Measurements from ENCODE around the gene CENPX. TPM values are rescaled to one million over a fixed set of nuclear protein-coding genes. Genes with fewer than 3 reads are reported as not detected.

Gene CENPX
- total and polyA plus RNA-seq, 2 of the 13 experiments (the other 11 are each of a cell fraction or from before 2014, with no cell fraction given): 92.7 to 170 TPM

DNA sequence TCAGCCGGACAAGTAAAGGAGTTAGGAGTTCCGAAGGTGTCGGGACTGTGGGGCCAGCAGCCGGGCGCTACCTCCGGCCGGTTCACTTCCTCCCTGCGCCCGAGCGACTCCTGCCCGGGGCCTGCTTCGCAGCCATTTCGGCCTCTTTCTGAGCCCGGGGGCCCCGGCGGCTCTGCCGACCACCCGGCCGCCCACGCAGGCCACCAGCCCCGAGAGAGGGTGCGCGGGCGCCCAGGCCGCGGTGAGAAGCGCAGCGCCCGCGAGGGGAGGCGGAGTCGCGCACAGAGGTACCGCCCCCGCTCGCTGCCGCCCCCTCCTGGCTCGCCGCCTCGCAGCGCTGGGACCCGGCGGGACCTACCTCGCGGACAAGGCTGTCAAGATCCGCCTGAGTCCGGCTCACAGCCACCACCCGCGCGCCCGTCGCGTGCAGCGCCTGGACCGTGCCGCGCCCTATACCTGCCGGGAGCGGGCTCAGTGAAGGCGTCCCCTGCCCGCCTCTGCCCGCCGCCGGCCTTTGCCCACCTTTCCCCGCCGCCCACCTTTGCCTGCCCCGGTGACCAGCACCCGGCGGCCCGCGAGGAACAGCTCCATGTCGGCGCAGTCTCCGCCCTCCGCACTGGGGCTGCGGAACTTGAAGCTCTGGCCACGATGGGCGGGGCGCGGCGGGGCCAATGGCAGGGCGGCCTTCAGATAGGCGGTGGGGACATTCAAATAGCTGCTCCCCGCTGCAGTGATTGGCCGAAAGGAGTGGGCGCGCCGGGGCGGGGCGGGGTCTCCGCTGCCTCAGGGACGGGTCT lies 14.6 kb upstream of the CENPX start, which contains the start of gene DCXR (continued):
- TF ChIP-seq, protein P1, sequence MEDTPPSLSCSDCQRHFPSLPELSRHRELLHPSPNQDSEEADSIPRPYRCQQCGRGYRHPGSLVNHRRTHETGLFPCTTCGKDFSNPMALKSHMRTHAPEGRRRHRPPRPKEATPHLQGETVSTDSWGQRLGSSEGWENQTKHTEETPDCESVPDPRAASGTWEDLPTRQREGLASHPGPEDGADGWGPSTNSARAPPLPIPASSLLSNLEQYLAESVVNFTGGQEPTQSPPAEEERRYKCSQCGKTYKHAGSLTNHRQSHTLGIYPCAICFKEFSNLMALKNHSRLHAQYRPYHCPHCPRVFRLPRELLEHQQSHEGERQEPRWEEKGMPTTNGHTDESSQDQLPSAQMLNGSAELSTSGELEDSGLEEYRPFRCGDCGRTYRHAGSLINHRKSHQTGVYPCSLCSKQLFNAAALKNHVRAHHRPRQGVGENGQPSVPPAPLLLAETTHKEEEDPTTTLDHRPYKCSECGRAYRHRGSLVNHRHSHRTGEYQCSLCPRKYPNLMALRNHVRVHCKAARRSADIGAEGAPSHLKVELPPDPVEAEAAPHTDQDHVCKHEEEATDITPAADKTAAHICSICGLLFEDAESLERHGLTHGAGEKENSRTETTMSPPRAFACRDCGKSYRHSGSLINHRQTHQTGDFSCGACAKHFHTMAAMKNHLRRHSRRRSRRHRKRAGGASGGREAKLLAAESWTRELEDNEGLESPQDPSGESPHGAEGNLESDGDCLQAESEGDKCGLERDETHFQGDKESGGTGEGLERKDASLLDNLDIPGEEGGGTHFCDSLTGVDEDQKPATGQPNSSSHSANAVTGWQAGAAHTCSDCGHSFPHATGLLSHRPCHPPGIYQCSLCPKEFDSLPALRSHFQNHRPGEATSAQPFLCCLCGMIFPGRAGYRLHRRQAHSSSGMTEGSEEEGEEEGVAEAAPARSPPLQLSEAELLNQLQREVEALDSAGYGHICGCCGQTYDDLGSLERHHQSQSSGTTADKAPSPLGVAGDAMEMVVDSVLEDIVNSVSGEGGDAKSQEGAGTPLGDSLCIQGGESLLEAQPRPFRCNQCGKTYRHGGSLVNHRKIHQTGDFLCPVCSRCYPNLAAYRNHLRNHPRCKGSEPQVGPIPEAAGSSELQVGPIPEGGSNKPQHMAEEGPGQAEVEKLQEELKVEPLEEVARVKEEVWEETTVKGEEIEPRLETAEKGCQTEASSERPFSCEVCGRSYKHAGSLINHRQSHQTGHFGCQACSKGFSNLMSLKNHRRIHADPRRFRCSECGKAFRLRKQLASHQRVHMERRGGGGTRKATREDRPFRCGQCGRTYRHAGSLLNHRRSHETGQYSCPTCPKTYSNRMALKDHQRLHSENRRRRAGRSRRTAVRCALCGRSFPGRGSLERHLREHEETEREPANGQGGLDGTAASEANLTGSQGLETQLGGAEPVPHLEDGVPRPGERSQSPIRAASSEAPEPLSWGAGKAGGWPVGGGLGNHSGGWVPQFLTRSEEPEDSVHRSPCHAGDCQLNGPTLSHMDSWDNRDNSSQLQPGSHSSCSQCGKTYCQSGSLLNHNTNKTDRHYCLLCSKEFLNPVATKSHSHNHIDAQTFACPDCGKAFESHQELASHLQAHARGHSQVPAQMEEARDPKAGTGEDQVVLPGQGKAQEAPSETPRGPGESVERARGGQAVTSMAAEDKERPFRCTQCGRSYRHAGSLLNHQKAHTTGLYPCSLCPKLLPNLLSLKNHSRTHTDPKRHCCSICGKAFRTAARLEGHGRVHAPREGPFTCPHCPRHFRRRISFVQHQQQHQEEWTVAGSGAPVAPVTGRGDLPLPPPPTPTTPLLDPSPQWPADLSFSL (CRISPR knock-in tag; IDR thresholded peaks at IDR 0.05): no peak
- TF ChIP-seq ZFP37 (CRISPR knock-in tag; IDR thresholded peaks at IDR 0.05; ENCODE audit: borderline replicate concordance) (no peak), ZNF761 (CRISPR knock-in tag; conservative IDR thresholded peaks at IDR 0.05) (peak; percentile 90; the same call in 1 of the 2 replicates), ZFP41 (CRISPR knock-in tag; IDR thresholded peaks at IDR 0.05; ENCODE audit: borderline replicate concordance) (no peak), FIP1L1 (IDR thresholded peaks at IDR 0.05; ENCODE audit: borderline replicate concordance, insufficient read depth, low read depth, low read length) (0 out of 2 replicates have a peak, but pooled peaks have one; percentile 25)
- TF ChIP-seq, protein P2, sequence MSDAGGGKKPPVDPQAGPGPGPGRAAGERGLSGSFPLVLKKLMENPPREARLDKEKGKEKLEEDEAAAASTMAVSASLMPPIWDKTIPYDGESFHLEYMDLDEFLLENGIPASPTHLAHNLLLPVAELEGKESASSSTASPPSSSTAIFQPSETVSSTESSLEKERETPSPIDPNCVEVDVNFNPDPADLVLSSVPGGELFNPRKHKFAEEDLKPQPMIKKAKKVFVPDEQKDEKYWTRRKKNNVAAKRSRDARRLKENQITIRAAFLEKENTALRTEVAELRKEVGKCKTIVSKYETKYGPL (CRISPR knock-in tag; IDR thresholded peaks at IDR 0.05): no peak
- TF ChIP-seq, protein P3, sequence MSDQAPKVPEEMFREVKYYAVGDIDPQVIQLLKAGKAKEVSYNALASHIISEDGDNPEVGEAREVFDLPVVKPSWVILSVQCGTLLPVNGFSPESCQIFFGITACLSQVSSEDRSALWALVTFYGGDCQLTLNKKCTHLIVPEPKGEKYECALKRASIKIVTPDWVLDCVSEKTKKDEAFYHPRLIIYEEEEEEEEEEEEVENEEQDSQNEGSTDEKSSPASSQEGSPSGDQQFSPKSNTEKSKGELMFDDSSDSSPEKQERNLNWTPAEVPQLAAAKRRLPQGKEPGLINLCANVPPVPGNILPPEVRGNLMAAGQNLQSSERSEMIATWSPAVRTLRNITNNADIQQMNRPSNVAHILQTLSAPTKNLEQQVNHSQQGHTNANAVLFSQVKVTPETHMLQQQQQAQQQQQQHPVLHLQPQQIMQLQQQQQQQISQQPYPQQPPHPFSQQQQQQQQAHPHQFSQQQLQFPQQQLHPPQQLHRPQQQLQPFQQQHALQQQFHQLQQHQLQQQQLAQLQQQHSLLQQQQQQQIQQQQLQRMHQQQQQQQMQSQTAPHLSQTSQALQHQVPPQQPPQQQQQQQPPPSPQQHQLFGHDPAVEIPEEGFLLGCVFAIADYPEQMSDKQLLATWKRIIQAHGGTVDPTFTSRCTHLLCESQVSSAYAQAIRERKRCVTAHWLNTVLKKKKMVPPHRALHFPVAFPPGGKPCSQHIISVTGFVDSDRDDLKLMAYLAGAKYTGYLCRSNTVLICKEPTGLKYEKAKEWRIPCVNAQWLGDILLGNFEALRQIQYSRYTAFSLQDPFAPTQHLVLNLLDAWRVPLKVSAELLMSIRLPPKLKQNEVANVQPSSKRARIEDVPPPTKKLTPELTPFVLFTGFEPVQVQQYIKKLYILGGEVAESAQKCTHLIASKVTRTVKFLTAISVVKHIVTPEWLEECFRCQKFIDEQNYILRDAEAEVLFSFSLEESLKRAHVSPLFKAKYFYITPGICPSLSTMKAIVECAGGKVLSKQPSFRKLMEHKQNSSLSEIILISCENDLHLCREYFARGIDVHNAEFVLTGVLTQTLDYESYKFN (CRISPR knock-in tag; conservative IDR thresholded peaks at IDR 0.05): peak; percentile 69
- TF ChIP-seq, protein P4, sequence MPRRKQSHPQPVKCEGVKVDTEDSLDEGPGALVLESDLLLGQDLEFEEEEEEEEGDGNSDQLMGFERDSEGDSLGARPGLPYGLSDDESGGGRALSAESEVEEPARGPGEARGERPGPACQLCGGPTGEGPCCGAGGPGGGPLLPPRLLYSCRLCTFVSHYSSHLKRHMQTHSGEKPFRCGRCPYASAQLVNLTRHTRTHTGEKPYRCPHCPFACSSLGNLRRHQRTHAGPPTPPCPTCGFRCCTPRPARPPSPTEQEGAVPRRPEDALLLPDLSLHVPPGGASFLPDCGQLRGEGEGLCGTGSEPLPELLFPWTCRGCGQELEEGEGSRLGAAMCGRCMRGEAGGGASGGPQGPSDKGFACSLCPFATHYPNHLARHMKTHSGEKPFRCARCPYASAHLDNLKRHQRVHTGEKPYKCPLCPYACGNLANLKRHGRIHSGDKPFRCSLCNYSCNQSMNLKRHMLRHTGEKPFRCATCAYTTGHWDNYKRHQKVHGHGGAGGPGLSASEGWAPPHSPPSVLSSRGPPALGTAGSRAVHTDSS (CRISPR knock-in tag; conservative IDR thresholded peaks at IDR 0.05): no peak
- TF ChIP-seq, protein P5, sequence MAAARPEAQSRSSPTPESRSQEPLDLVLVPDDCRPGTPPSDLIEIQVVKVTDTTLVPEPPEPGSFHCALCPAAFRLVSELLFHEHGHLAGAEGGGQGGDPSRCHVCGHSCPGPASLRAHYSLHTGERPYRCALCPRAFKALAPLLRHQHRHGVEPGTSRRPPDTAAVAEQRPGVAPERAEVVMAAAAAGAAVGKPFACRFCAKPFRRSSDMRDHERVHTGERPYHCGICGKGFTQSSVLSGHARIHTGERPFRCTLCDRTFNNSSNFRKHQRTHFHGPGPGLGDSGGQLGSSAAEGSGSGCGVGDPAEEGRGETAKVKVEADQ (CRISPR knock-in tag; IDR thresholded peaks at IDR 0.05; ENCODE audit: borderline replicate concordance): peak; percentile 100

Data from HepG2 (cell line).